ENCODE results near the gene AVPI1. TPM values are rescaled to one million over a fixed set of nuclear protein-coding genes. Genes with fewer than 3 reads are reported as not detected.

The AVPI1 gene
- total and polyA plus RNA-seq, 2 donors (not counting 3 experiments of a cell fraction or from before 2014, with no cell fraction given): 2.4 to 3.7 TPM

DNA sequence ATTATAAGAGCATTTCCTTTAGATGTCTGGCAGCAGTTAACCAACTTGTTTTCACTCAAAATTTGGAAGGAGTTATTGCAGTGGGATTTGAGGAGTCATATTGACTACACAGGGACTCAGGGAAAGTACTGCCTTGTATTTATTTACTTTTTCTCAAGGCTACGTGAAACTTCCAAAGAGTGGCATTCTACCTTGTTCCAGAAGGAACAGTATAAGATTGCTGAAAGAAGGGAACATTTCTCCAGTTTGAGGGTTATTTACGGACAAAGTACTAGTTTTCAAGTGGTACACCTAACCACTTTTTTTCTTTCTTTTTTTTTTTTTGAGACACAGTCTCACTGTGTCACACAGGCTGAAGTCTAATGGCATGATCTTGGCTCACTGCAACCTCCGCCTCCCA, 58.8 kb downstream of the AVPI1 start:
- H3K4me2 ChIP-seq (ENCODE audit: insufficient read depth, low read length): no peak overlapping the region
- BruUV-seq (replicated peaks): no TSS peak
- no peak overlapping the region for H3K9ac ChIP-seq (replicated peaks; ENCODE audit: extremely low read depth, insufficient read depth, low read length)
- H4K20me1 ChIP-seq (replicated peaks; ENCODE audit: control insufficient read depth, extremely low read depth, insufficient read depth, low read length): no peaks in the 10 kb centered on the region
- H3K9me3 ChIP-seq (replicated peaks; ENCODE audit: control insufficient read depth, insufficient read depth, low read length): no peaks in the 10 kb centered on the region
- no peaks in the 10 kb centered on the region for H3K36me3 ChIP-seq (ENCODE audit: control insufficient read depth in 2 of 2, extremely low read depth in 1 of 2, insufficient read depth in 2 of 2, low read length in 2 of 2)
- DNase-seq (ENCODE audit: low read depth, low spot score) (no peak), FAIRE-seq (no peak)
- dilution Hi-C loops (cut with MboI; ENCODE audit: extremely low pct_ligation_motif_present, low sequenced_read_pairs): no loop called here
- TF ChIP-seq, protein P1, sequence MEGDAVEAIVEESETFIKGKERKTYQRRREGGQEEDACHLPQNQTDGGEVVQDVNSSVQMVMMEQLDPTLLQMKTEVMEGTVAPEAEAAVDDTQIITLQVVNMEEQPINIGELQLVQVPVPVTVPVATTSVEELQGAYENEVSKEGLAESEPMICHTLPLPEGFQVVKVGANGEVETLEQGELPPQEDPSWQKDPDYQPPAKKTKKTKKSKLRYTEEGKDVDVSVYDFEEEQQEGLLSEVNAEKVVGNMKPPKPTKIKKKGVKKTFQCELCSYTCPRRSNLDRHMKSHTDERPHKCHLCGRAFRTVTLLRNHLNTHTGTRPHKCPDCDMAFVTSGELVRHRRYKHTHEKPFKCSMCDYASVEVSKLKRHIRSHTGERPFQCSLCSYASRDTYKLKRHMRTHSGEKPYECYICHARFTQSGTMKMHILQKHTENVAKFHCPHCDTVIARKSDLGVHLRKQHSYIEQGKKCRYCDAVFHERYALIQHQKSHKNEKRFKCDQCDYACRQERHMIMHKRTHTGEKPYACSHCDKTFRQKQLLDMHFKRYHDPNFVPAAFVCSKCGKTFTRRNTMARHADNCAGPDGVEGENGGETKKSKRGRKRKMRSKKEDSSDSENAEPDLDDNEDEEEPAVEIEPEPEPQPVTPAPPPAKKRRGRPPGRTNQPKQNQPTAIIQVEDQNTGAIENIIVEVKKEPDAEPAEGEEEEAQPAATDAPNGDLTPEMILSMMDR (IDR thresholded peaks at IDR 0.05; ENCODE audit: extremely low read depth in 1 of 2, insufficient read depth in 1 of 2, low read depth in 1 of 2, low read length in 2 of 2): no peak
- TF ChIP-seq POLR2A (IDR thresholded peaks at IDR 0.05; ENCODE audit: low read depth, low read length): no peak
- no peak for TF ChIP-seq EZH2 (IDR thresholded peaks at IDR 0.05; ENCODE audit: borderline replicate concordance, low read depth, low read length, severe bottlenecking)
- no peak for TF ChIP-seq POLR2AphosphoS5 (IDR thresholded peaks at IDR 0.05; ENCODE audit: insufficient read depth, low read depth, low read length)
- CTCF ChIA-PET: interaction anchor here (0.7 to 1.4 kb wide), 2 partner anchors 21 to 56 kb away, joined by 3 to 5 read pairs; partner anchors contain the start of gene ANKRD2
- peaks cover 3% of the 10 kb centered on the region for H3K4me1 ChIP-seq (ENCODE audit: control insufficient read depth, extremely low read depth, insufficient read depth, low read length)
- H3K27ac ChIP-seq (ENCODE audit: insufficient read depth, low read depth, low read length): no peak overlapping the region
- H2AFZ ChIP-seq (ENCODE audit: low read depth, low read length): no peak overlapping the region
- POLR2A ChIA-PET: no interaction called here
- H3K4me3 ChIP-seq (replicated peaks in 1 of 3; ENCODE audit: insufficient read depth in 1 of 3, low read depth in 1 of 3, low read length in 3 of 3): no peak overlapping the region
- no peaks in the 10 kb centered on the region for H3K27me3 ChIP-seq (ENCODE audit: control insufficient read depth in 2 of 2, insufficient read depth in 2 of 2, low read length in 2 of 2)
- H3K9me1 ChIP-seq (replicated peaks; ENCODE audit: control insufficient read depth, extremely low read depth, insufficient read depth, low read length): no peaks in the 10 kb centered on the region
- no peaks in the 10 kb centered on the region for H3K79me2 ChIP-seq (ENCODE audit: control insufficient read depth, insufficient read depth, low read length)
- intact Hi-C loops (cut with micrococcal nuclease): no loop called here

DNA sequence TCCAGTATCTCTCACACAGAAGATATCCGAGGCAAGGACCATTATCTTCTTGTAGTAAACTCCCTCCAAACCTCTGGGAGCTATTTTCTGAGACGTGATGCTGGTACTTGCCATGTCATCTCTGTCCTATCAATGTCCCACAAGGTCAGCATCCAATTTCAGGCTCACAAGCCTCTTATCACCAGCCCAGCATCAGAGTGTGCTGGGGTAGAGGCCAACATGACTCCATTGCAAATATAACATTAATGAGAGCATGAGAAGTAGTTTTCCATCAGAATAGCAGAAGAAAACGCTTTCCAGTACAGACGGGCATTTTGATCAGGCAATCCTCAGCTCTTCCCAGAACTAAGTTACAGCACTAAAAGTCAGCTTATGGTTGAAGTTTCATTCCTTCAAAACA, 59.3 kb downstream of the AVPI1 start:
- Histone ChIP-seq H2AFZ (ENCODE audit: low read depth, low read length) (no peak overlapping the region), H4K20me1 (replicated peaks; ENCODE audit: control insufficient read depth, extremely low read depth, insufficient read depth, low read length) (no peaks in the 10 kb centered on the region), H3K27me3 (ENCODE audit: control insufficient read depth in 2 of 2, insufficient read depth in 2 of 2, low read length in 2 of 2) (no peaks in the 10 kb centered on the region), H3K9ac (replicated peaks; ENCODE audit: extremely low read depth, insufficient read depth, low read length) (no peak overlapping the region), H3K27ac (ENCODE audit: insufficient read depth, low read depth, low read length) (no peak overlapping the region), H3K79me2 (ENCODE audit: control insufficient read depth, insufficient read depth, low read length) (no peaks in the 10 kb centered on the region), H3K9me1 (replicated peaks; ENCODE audit: control insufficient read depth, extremely low read depth, insufficient read depth, low read length) (no peaks in the 10 kb centered on the region), H3K4me1 (ENCODE audit: control insufficient read depth, extremely low read depth, insufficient read depth, low read length) (peaks cover 3% of the 10 kb centered on the region), H3K36me3 (ENCODE audit: control insufficient read depth in 2 of 2, extremely low read depth in 1 of 2, insufficient read depth in 2 of 2, low read length in 2 of 2) (no peaks in the 10 kb centered on the region), H3K4me3 (replicated peaks in 1 of 3; ENCODE audit: insufficient read depth in 1 of 3, low read depth in 1 of 3, low read length in 3 of 3) (no peak overlapping the region), H3K9me3 (replicated peaks; ENCODE audit: control insufficient read depth, insufficient read depth, low read length) (no peaks in the 10 kb centered on the region), H3K4me2 (ENCODE audit: insufficient read depth, low read length) (no peak overlapping the region)
- DNase-seq (ENCODE audit: low read depth, low spot score) (no peak), FAIRE-seq (no peak)
- ChIA-PET POLR2A (no interaction called here), CTCF (interaction anchor here (0.7 to 1.4 kb wide), 2 partner anchors 21 to 56 kb away, joined by 3 to 5 read pairs; partner anchors contain the start of gene ANKRD2)
- intact Hi-C loops (cut with micrococcal nuclease): no loop called here
- no peak for TF ChIP-seq GATA2 (IDR thresholded peaks at IDR 0.05; ENCODE audit: insufficient read depth, insufficient read length, low read depth, low read length)
- no peak for TF ChIP-seq FOS (IDR thresholded peaks at IDR 0.05; ENCODE audit: borderline replicate concordance, insufficient read depth, low read length)
- no peak for TF ChIP-seq JUN (IDR thresholded peaks at IDR 0.05; ENCODE audit: borderline replicate concordance, insufficient read depth, insufficient read length, low read depth)
- TF ChIP-seq, protein P1 (IDR thresholded peaks at IDR 0.05; ENCODE audit: extremely low read depth in 1 of 2, insufficient read depth in 1 of 2, low read depth in 1 of 2, low read length in 2 of 2): no peak
- TF ChIP-seq POLR2A (IDR thresholded peaks at IDR 0.05; ENCODE audit: low read depth, low read length): no peak
- TF ChIP-seq POLR2AphosphoS5 (IDR thresholded peaks at IDR 0.05; ENCODE audit: insufficient read depth, low read depth, low read length): no peak
- no peak for TF ChIP-seq MYC (IDR thresholded peaks at IDR 0.05; ENCODE audit: low read depth, low read length)
- TF ChIP-seq, protein P2, sequence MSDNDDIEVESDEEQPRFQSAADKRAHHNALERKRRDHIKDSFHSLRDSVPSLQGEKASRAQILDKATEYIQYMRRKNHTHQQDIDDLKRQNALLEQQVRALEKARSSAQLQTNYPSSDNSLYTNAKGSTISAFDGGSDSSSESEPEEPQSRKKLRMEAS (IDR thresholded peaks at IDR 0.05; ENCODE audit: insufficient read depth, insufficient read length): no peak
- TF ChIP-seq EZH2 (IDR thresholded peaks at IDR 0.05; ENCODE audit: borderline replicate concordance, low read depth, low read length, severe bottlenecking): no peak
- no TSS peak for BruUV-seq (replicated peaks)
- dilution Hi-C loops (cut with MboI; ENCODE audit: extremely low pct_ligation_motif_present, low sequenced_read_pairs): no loop called here

Data from endothelial cell of umbilical vein (primary cell).